HEK293 (cell line): ENCODE data around the gene CYTL1.
A peak's percentile ranks its signal among the peaks of the same experiment; 100 is the strongest.

ENCODE experiments used
- CTCF ChIA-PET: fragments of 350-600 bp; formaldehyde crosslinking; extraction: SDS; loops from one replicate; lab custom pipeline; 2021; ENCODE audit warnings: antibody characterized with exemption; lab: Yijun Ruan, JAX
- POLR2A ChIA-PET: fragments of 300-600 bp; formaldehyde crosslinking; extraction: SDS; loops from one replicate; lab custom pipeline; 2020; ENCODE audit warnings: antibody characterized with exemption, inconsistent platforms; lab: Yijun Ruan, JAX
- H3K27ac ChIP-seq: fragments of 200-500 bp; sonication (Bioruptor generic); 2 replicates; pipeline ENCODE4 v1.5.1; 2014; ENCODE audit warnings: low read depth, low read length, control low read depth, inconsistent platforms; ENCODE audit errors: extremely low read depth
- H3K36me3 ChIP-seq, 2 experiments: fragments of 200-500 bp in 1 of 2; sonication (Bioruptor generic) in 1 of 2; 1 replicate in 1 of 2; 2 replicates in 1 of 2; pipeline ENCODE4 v1.5.1; 2014 to 2017; ENCODE audit warnings: inconsistent platforms in 2 of 2, low read length in 2 of 2; ENCODE audit not compliant: control insufficient read depth in 2 of 2, insufficient read depth in 1 of 2
- H3K4me1 ChIP-seq: fragments of 200-500 bp; sonication (Bioruptor generic); 2 replicates; pipeline ENCODE4 v1.5.1; 2014; ENCODE audit warnings: mild to moderate bottlenecking, low read length, inconsistent platforms; ENCODE audit not compliant: control insufficient read depth, insufficient read depth
- H3K4me3 ChIP-seq: 2 replicates; pipeline ENCODE4 v1.5.1; 2011; ENCODE audit warnings: low read depth, mild to moderate bottlenecking, control low read depth, low read length, moderate library complexity
- H3K9me3 ChIP-seq: fragments of 200-500 bp; sonication (Bioruptor generic); 2 replicates; pipeline ENCODE4 v1.5.1; 2014; ENCODE audit warnings: low read depth, low read length, inconsistent platforms; ENCODE audit not compliant: control insufficient read depth, insufficient read depth
- HOXA7 ChIP-seq: sonication (generic); formaldehyde crosslinking; IDR thresholded peaks from 2 replicates; pipeline ENCODE4 v1.8.1; 2022; ENCODE audit warnings: missing genetic modification reagents, borderline replicate concordance
- IKZF3 ChIP-seq: fragments of 450-650 bp; IDR thresholded peaks from 2 replicates; pipeline ENCODE4 v1.5.0; 2018; ENCODE audit warnings: missing biosample characterization, mild to moderate bottlenecking, missing genetic modification characterization, moderate library complexity
- KLF1 ChIP-seq: fragments of 450-650 bp; formaldehyde crosslinking; IDR thresholded peaks from 2 replicates; pipeline ENCODE4 v1.5.1; 2016; ENCODE audit warnings: missing biosample characterization, missing genetic modification characterization
- KLF8 ChIP-seq: fragments of 450-650 bp; formaldehyde crosslinking; IDR thresholded peaks from 2 replicates; pipeline ENCODE4 v1.5.1; 2016; ENCODE audit warnings: missing biosample characterization, missing genetic modification characterization
- SP3 ChIP-seq: fragments of 450-650 bp; formaldehyde crosslinking; IDR thresholded peaks from 2 replicates; pipeline ENCODE4 v1.5.1; 2016; ENCODE audit warnings: missing biosample characterization, missing genetic modification characterization
- ZBTB21 ChIP-seq: fragments of 450-650 bp; formaldehyde crosslinking; IDR thresholded peaks from 2 replicates; pipeline ENCODE4 v1.5.1; 2017; ENCODE audit warnings: missing biosample characterization, missing genetic modification characterization
- ZNF157 ChIP-seq: fragments of 450-650 bp; formaldehyde crosslinking; IDR thresholded peaks from 2 replicates; pipeline ENCODE4 v1.5.1; 2016; ENCODE audit warnings: missing biosample characterization, missing genetic modification characterization
- ZNF174 ChIP-seq: fragments of 450-650 bp; formaldehyde crosslinking; IDR thresholded peaks from 2 replicates; pipeline ENCODE4 v1.5.0; 2017; ENCODE audit warnings: missing biosample characterization, mild to moderate bottlenecking, missing genetic modification characterization
- ZNF366 ChIP-seq: fragments of 450-650 bp; formaldehyde crosslinking; conservative IDR thresholded peaks from 2 replicates; pipeline ENCODE4 v1.5.1; 2016; ENCODE audit warnings: missing biosample characterization, missing genetic modification characterization
- ZNF433 ChIP-seq: fragments of 450-650 bp; formaldehyde crosslinking; IDR thresholded peaks from 2 replicates; pipeline ENCODE4 v1.5.1; 2016; ENCODE audit warnings: missing biosample characterization, missing genetic modification characterization, low read depth
- ZNF585B ChIP-seq: fragments of 450-650 bp; formaldehyde crosslinking; IDR thresholded peaks from 2 replicates; pipeline ENCODE4 v1.5.1; 2016; ENCODE audit warnings: missing biosample characterization, missing genetic modification characterization
- ZNF768 ChIP-seq: fragments of 450-650 bp; formaldehyde crosslinking; IDR thresholded peaks from 2 replicates; pipeline ENCODE4 v1.5.1; 2018; ENCODE audit warnings: missing biosample characterization, mild to moderate bottlenecking, missing genetic modification characterization
- TF ChIP-seq, protein P1 (sequence below): fragments of 450-650 bp; formaldehyde crosslinking; IDR thresholded peaks from 2 replicates; pipeline ENCODE4 v1.5.1; 2016; ENCODE audit warnings: missing biosample characterization, missing genetic modification characterization

CYTL1 gene

DNA sequence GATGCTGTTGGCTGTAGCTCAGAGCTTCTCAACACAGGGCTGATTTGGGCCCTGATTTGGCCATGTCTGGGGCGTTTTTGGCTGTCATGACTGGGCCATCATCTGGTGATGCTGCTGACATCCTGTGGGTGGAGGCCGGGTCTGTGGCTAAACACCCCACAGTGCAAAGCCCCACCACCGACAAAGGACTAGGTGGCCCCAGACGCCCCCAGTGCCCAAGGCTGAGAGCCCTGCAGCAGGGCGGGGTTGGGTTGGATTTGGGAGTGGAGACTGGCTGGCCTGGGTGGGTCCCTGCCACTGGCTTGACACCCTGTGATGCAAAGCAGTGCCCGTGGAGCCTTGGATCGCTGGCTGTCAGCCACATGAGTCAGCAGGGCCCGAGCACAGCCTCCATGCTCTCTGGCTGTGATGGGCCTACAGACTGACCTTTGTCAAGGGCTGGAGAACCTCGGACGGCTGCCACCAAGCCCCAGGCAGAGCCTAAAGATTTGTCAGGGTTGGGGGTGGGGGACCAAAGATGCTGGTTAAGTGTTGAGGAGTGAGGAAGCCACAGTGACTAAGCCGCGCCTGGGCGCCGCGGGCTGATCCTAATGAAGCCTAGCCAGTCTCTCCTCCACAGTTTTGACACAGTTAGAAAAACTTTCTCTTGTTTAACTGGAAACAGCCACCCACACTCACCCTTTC lies 28.3 kb downstream of the CYTL1 start:
- Histone ChIP-seq H3K4me1 (no peaks in the 10 kb centered on the region), H3K9me3 (no peaks in the 10 kb centered on the region), H3K27ac (no peak overlapping the region), H3K36me3 (no peaks in the 10 kb centered on the region), H3K4me3 (no peak overlapping the region)
- peak; percentile 67; the same call in 1 of the 2 replicates for TF ChIP-seq KLF1 (tag by site-specific recombination)
- no peak for TF ChIP-seq ZNF433 (tag by site-specific recombination)
- ChIA-PET CTCF (no interaction called here), POLR2A (no interaction called here)

DNA sequence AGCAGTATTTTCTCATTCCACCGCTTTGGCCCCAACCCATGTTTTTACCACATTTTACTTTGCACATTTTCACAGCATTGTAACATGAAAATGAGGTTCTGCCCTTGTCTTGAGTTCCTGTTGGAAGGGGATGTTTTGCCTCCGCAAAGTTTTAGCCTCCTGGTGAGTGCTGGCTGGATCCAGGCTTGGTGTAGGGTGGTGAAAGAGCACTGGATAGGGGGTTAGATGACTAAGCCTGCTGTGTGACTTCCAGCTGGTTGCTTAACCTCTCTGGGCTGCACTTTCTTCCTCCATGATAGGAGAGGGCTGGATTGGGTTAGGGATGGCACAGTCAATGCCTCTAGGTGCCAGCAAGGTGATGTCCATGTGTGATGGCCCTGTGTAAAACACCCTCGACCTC lies 28.9 kb downstream of the CYTL1 start:
- Histone ChIP-seq H3K36me3 (no peaks in the 10 kb centered on the region), H3K27ac (no peak overlapping the region), H3K9me3 (no peaks in the 10 kb centered on the region), H3K4me1 (no peaks in the 10 kb centered on the region), H3K4me3 (no peak overlapping the region)
- ChIA-PET CTCF (no interaction called here), POLR2A (no interaction called here)
- 0 out of 2 replicates have a peak, but pooled peaks have one; percentile 48 for TF ChIP-seq ZNF768 (tag by site-specific recombination)
- no peak for TF ChIP-seq ZNF366 (tag by site-specific recombination)

DNA sequence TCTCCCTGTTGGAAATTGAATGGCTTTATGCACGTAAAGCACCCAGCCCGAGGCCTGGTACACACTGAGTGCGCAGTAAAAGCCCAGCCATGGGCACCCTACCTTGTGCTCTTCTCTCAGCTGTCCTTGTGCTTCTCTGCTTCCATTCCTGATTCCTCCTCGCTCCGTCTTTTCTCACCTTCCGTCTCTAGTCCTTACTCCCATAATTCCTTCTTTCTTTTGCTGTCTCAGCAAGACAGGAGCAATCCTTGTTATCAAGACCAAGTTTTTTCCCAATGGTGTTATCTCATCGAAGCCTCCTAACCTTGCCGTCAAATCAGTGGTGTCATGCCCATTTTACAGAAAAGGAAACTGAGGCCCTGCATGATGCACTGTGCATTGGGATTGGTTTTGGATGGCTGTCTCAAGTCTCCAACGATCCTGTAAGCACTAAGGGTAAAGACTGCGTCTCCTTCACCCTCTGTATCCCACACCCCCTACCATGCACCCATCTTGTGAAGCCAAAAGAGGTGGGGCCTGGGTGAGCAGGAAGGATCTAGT lies 30.1 kb downstream of the CYTL1 start:
- ChIA-PET POLR2A (no interaction called here), CTCF (no interaction called here)
- Histone ChIP-seq H3K4me1 (no peaks in the 10 kb centered on the region), H3K27ac (no peak overlapping the region), H3K36me3 (no peaks in the 10 kb centered on the region), H3K4me3 (no peak overlapping the region), H3K9me3 (no peaks in the 10 kb centered on the region)
- TF ChIP-seq ZNF157 (no peak), HOXA7 (CRISPR knock-in tag) (no peak), IKZF3 (tag by site-specific recombination) (no peak), KLF8 (tag by site-specific recombination) (no peak), ZNF585B (tag by site-specific recombination) (no peak), SP3 (tag by site-specific recombination) (no peak)
- TF ChIP-seq, protein P1, sequence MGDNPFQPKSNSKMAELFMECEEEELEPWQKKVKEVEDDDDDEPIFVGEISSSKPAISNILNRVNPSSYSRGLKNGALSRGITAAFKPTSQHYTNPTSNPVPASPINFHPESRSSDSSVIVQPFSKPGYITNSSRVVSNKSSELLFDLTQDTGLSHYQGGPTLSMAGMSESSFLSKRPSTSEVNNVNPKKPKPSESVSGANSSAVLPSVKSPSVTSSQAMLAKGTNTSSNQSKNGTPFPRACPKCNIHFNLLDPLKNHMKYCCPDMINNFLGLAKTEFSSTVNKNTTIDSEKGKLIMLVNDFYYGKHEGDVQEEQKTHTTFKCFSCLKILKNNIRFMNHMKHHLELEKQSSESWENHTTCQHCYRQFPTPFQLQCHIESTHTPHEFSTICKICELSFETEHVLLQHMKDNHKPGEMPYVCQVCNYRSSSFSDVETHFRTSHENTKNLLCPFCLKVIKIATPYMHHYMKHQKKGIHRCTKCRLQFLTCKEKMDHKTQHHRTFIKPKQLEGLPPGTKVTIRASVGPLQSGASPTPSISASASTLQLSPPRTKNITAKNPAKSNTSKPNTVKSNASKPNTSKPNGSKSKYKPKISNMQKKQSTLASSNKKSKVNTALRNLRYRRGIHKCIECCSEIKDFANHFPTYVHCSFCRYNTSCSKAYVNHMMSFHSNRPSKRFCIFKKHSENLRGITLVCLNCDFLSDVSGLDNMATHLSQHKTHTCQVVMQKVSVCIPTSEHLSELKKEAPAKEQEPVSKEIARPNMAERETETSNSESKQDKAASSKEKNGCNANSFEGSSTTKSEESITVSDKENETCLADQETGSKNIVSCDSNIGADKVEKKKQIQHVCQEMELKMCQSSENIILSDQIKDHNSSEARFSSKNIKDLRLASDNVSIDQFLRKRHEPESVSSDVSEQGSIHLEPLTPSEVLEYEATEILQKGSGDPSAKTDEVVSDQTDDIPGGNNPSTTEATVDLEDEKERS: no peak

DNA sequence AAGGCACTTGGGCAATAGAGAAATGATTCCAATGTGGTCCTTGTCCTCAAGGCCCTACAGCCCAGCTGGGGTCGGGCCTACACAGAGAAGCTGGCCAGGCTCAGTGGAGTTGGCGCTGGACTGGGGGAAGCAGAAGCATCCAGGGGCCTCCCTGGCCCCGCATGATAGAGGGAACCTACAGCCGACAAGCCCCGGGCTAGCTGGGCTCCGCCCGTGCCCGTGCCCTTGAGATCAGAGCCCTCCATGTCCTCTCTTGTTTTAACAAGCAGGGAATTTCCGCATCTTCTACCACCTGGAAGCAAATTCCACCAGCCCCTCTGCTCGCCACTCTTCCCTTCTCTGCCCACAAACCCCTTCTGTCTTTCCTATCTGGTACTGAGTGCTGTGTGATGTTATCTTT lies 31.6 kb downstream of the CYTL1 start:
- POLR2A ChIA-PET: no interaction called here
- TF ChIP-seq ZBTB21 (tag by site-specific recombination) (no peak), KLF8 (tag by site-specific recombination) (no peak), ZNF174 (tag by site-specific recombination) (no peak)

More for the DNA sequence above, 31.6 kb downstream of the CYTL1 start:
- no peak overlapping the region for H3K27ac ChIP-seq
- no peaks in the 10 kb centered on the region for H3K4me1 ChIP-seq
- CTCF ChIA-PET: interaction anchor here (0.6 kb wide), 1 partner anchor 76 kb away, joined by 3 read pairs; no protein-coding TSS in a partner anchor
- no peaks in the 10 kb centered on the region for H3K36me3 ChIP-seq
- no peaks in the 10 kb centered on the region for H3K9me3 ChIP-seq
- H3K4me3 ChIP-seq: no peak overlapping the region
